Panc1 (cell line): Measurements from ENCODE around the gene ABHD14A. TPM values are rescaled to one million over a fixed set of nuclear protein-coding genes. Genes with fewer than 3 reads are reported as not detected.

Experiments
- ATAC-seq: fragments of 200-7000 bp; cut with Tn5 transposase; 2 replicates; pipeline ENCODE4 v1.9.1; 2020; ENCODE audit warnings: mild to moderate bottlenecking, moderate library complexity
- BruUV-seq: library from RNA; stranded (reverse); fragments of 400-500 nt; replicated peaks from 2 replicates; lab custom pipeline; 2021; lab: Mats Ljungman, UMichigan
- CTCF ChIA-PET: fragments of 300-600 bp; sonication (Branson Sonifier 250); formaldehyde crosslinking; loops from one replicate; lab custom pipeline; 2022; ENCODE audit warnings: antibody characterized with exemption; lab: Charles Lee
- POLR2A ChIA-PET: fragments of 300-600 bp; sonication (Branson Sonifier 250); formaldehyde crosslinking; loops from one replicate; lab custom pipeline; 2022; ENCODE audit warnings: antibody characterized with exemption; lab: Charles Lee
- DNase-seq: peaks from one replicate; pipeline ENCODE4 v3.0.0-alpha.2; 2010; ENCODE audit warnings: low read depth, low spot score
- H3K27ac ChIP-seq: 2 replicates; pipeline ENCODE4 v1.5.1; 2011; ENCODE audit warnings: mild to moderate bottlenecking, low read length, inconsistent platforms
- H3K27me3 ChIP-seq: fragments of 200-500 bp; sonication (Bioruptor generic); 2 replicates; pipeline ENCODE4 v1.6.0; 2014; ENCODE audit warnings: low read length, inconsistent platforms; ENCODE audit not compliant: control insufficient read depth, insufficient read depth
- H3K36me3 ChIP-seq: fragments of 200-500 bp; sonication (Bioruptor generic); 2 replicates; pipeline ENCODE4 v1.5.1; 2014; ENCODE audit warnings: inconsistent platforms, mild to moderate bottlenecking, low read length, moderate library complexity; ENCODE audit not compliant: control insufficient read depth, insufficient read depth
- H3K4me1 ChIP-seq: 2 replicates; pipeline ENCODE4 v1.5.1; 2011; ENCODE audit warnings: inconsistent platforms, mild to moderate bottlenecking, low read length, moderate library complexity; ENCODE audit not compliant: control insufficient read depth, insufficient read depth
- H3K4me3 ChIP-seq, 2 experiments: 2 replicates each; pipeline ENCODE4 v1.5.1; 2011 to 2012; ENCODE audit warnings: low read depth in 2 of 2, low read length in 2 of 2, mild to moderate bottlenecking in 2 of 2, inconsistent platforms in 1 of 2, moderate library complexity in 1 of 2
- H3K9me3 ChIP-seq: fragments of 200-500 bp; sonication (Bioruptor generic); 2 replicates; pipeline ENCODE4 v1.5.1; 2014; ENCODE audit warnings: low read depth, mild to moderate bottlenecking, inconsistent platforms, low read length, moderate library complexity; ENCODE audit not compliant: control insufficient read depth, insufficient read depth
- POLR2AphosphoS5 ChIP-seq: IDR thresholded peaks from 2 replicates; pipeline ENCODE4 v1.6.1; 2012; ENCODE audit warnings: mild to moderate bottlenecking, low read depth, low read length, moderate library complexity
- REST ChIP-seq, 2 experiments: IDR thresholded peaks; 2 replicates each; pipeline ENCODE4 v1.6.1; 2011 to 2012; ENCODE audit warnings: low read depth in 2 of 2, control low read depth in 1 of 2, low read length in 1 of 2, mild to moderate bottlenecking in 1 of 2, moderate library complexity in 1 of 2; ENCODE audit not compliant: insufficient read depth in 1 of 2
- SIN3A ChIP-seq: IDR thresholded peaks from 2 replicates; pipeline ENCODE4 v1.6.1; 2012; ENCODE audit warnings: low read depth, mild to moderate bottlenecking, low read length, moderate library complexity, borderline replicate concordance; ENCODE audit not compliant: insufficient read depth
- TCF7L2 ChIP-seq: IDR thresholded peaks from 2 replicates; pipeline ENCODE4 v1.6.1; 2011; ENCODE audit warnings: mild to moderate bottlenecking, low read depth, low read length, inconsistent platforms
- in situ Hi-C: cut with HindIII; loops from 2 replicates; pipeline ENCODE4 v1.10.0; 2016; ENCODE audit warnings: low sequenced_read_pairs, low pct_unique_long_range_greater_than_20kb
- intact Hi-C: fragments of 100-400 bp; cut with micrococcal nuclease; formaldehyde crosslinking; loops from one replicate; pipeline ENCODE4 v1.10.0; 2022; ENCODE audit not compliant: unreplicated experiment
- total RNA-seq: library from RNA; stranded (reverse); gene quantifications from one replicate; pipeline ENCODE4 v1.2.1, GENCODE V29; 2021; ENCODE audit not compliant: unreplicated experiment
- TF ChIP-seq, protein P1 (sequence below): fragments of 450-650 bp; IDR thresholded peaks from 2 replicates; pipeline ENCODE4 v1.5.1; 2017; ENCODE audit warnings: mild to moderate bottlenecking

ABHD14A gene
- total RNA-seq, 1 experiment from 2014 or later: 11.3 TPM

DNA sequence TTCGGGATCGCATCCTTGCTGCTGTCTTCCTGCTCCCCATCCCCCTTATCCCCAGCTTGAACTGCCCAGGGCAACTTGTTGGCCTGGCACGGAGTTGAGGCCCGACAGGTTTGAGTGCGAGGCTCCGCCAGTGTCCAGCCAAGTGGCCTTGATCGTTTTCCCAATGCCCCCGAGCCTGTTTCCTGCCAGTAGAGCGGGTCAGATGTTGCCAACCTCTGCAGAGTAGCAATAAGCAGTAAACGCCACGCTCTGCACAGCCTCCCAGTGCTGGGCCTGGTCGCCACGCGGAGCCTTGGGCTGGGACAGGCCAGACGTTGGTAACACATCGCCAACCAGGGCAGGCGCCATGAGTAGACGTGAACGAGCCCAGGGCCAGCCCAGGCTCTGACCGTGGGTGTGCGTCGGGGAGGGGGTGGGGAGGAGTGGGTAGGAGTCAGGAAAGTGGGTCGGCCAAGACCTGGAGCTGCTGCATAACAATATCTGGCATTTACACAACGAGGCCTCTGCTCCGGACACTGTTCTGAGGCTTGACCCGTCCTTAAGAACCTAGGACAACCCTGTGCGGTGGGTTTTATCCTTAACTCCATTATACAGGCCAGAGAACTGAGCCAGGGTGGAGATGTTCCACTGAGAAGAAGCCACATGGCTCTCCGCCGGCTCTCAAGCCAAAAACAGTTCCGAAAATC lies 444 bp upstream of the ABHD14A start:
- peak overlapping the region; percentile 76 to 79 for H3K4me3 ChIP-seq
- DNase-seq: no peak
- peak; percentile 47 for ATAC-seq
- H3K4me1 ChIP-seq: peaks cover 19% of the 10 kb centered on the region
- no peaks in the 10 kb centered on the region for H3K9me3 ChIP-seq
- CTCF ChIA-PET: interaction anchor here (1.3 to 1.7 kb wide), 3 partner anchors 8 to 33 kb away, joined by 7 to 9 read pairs (median 8); partner anchors contain the start of genes ACY1 and RRP9
- POLR2A ChIA-PET: no interaction called here
- H3K27ac ChIP-seq: peak overlapping the region; percentile 91
- BruUV-seq: no TSS peak
- no peaks in the 10 kb centered on the region for H3K27me3 ChIP-seq
- TF ChIP-seq TCF7L2 (no peak), REST (IDR thresholded peaks at IDR 0.05; ENCODE audit: insufficient read depth in 1 of 2, low read depth in 2 of 2, low read length in 1 of 2) (no peak), SIN3A (no peak), POLR2AphosphoS5 (no peak)
- TF ChIP-seq, protein P1, sequence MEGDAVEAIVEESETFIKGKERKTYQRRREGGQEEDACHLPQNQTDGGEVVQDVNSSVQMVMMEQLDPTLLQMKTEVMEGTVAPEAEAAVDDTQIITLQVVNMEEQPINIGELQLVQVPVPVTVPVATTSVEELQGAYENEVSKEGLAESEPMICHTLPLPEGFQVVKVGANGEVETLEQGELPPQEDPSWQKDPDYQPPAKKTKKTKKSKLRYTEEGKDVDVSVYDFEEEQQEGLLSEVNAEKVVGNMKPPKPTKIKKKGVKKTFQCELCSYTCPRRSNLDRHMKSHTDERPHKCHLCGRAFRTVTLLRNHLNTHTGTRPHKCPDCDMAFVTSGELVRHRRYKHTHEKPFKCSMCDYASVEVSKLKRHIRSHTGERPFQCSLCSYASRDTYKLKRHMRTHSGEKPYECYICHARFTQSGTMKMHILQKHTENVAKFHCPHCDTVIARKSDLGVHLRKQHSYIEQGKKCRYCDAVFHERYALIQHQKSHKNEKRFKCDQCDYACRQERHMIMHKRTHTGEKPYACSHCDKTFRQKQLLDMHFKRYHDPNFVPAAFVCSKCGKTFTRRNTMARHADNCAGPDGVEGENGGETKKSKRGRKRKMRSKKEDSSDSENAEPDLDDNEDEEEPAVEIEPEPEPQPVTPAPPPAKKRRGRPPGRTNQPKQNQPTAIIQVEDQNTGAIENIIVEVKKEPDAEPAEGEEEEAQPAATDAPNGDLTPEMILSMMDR: peak; percentile 66
- no peaks in the 10 kb centered on the region; the same call in 1 of the 2 replicates for H3K36me3 ChIP-seq
- intact Hi-C loops (loop anchor here (2.0 kb wide), 1 partner anchor 32 kb away; the partner anchor contains the start of gene PARP3), in situ Hi-C loops (no loop called here)

DNA sequence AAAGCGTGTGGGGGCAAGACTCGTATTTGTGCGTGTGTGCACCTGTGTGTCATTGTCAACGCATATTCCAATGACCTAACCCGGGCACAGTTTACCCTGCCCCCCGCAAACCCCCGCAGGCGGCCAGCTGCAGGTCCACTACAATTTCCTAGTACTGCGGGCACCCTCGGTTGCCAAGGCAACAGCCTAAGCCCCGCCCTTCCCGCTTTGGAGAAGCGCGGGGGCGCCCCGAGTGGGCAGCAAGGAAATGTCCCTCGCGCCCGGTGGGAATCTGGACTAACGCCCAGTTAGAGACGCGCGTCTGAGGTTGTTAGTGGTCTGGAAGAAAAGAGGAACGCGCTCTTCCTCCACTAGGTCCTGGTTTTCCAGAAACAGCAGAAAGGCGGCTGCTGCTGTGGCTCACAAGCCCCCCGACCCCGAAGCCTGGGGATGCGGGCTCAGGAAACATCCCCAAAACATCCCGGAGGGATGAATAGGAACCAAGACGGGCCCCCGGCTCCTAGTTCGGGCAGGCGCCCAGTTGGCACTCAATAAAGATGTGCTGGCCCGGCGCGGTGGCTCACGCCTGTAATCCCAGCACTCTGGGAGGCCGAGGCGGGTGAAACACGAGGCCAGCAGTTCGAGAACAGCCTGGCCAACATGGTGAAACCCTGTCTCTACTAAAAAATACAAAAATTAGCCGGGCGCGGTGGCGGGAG lies 1.1 kb downstream of the ABHD14A start:
- no peaks in the 10 kb centered on the region; the same call in 1 of the 2 replicates for H3K36me3 ChIP-seq
- TF ChIP-seq POLR2AphosphoS5: no peak
- TF ChIP-seq REST (IDR thresholded peaks at IDR 0.05; ENCODE audit: insufficient read depth in 1 of 2, low read depth in 2 of 2, low read length in 1 of 2): no peak
- TF ChIP-seq, protein P1: 0 out of 2 replicates have a peak, but pooled peaks have one; percentile 3
- no peak for TF ChIP-seq SIN3A
- no peak for DNase-seq
- in situ Hi-C loops: no loop called here
- ATAC-seq: no peak
- H3K4me3 ChIP-seq: peak overlapping the region; percentile 76 to 79; a peak in 3 of 4 replicates
- POLR2A ChIA-PET: no interaction called here
- CTCF ChIA-PET: no interaction called here
- peaks cover 13% of the 10 kb centered on the region for H3K4me1 ChIP-seq
- no TSS peak for BruUV-seq
- intact Hi-C loops: loop anchor here (2.0 kb wide), 1 partner anchor 33 kb away; the partner anchor contains the start of gene PARP3
- no peaks in the 10 kb centered on the region for H3K27me3 ChIP-seq
- no peak overlapping the region for H3K27ac ChIP-seq
- H3K9me3 ChIP-seq: no peaks in the 10 kb centered on the region
